ENCODE data around the gene TLL2. TPM values are rescaled to one million over a fixed set of nuclear protein-coding genes. Genes with fewer than 3 reads are reported as not detected.

The TLL2 gene
- total and polyA plus RNA-seq, 9 of the 15 experiments (the other 6 are each of a cell fraction or from before 2014, with no cell fraction given): 0.09 TPM; not detected in 8

DNA sequence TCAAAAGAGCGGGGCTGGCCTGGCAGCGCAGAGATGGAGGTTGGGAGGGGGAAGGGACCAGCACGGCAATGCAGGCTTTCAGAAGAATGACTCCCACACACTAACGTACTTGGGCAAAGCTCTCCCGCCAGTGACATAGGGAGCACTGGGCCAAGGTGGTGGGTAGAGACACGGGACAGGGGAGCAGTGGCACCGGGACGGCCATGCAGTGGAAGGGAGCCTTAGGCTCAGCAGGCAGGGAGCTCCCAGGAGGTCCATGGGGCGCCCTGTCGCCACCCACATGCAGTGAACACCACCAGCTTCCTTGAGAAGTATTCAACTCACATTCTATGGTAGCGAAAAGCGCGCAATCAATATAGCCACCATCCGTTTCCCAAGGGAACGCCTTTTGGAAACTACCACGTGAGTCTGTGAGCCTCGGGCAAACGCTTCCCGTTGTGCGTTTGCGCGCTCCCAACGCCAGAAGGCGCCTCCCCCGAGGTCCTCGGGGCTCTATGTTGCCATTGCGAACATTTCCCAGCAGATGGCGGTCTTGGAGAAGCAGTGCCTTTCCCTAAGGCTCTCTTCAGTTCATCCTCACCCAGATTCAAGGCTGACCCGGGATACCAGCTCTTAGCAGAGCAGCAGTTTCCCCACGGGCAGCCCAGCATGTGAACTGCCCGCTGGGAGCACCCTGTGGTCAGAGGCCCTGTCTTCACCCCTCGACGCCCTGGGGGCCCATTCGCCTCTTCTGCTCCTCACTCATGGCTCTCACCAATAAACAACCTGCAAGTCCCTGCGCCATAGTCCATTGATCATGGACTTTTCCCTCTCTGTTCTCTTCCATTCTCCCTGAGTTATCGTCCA, 138.5 kb downstream of the TLL2 start (continued):
- TF ChIP-seq, protein P1, sequence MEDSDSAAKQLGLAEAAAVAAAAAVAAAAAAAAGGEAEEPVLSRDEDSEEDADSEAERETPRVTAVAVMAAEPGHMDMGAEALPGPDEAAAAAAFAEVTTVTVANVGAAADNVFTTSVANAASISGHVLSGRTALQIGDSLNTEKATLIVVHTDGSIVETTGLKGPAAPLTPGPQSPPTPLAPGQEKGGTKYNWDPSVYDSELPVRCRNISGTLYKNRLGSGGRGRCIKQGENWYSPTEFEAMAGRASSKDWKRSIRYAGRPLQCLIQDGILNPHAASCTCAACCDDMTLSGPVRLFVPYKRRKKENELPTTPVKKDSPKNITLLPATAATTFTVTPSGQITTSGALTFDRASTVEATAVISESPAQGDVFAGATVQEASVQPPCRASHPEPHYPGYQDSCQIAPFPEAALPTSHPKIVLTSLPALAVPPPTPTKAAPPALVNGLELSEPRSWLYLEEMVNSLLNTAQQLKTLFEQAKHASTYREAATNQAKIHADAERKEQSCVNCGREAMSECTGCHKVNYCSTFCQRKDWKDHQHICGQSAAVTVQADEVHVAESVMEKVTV (CRISPR knock-in tag; IDR thresholded peaks at IDR 0.05): peak; percentile 21; the same call in 1 of the 2 replicates
- no peak for TF ChIP-seq BDP1 (IDR thresholded peaks at IDR 0.05; ENCODE audit: insufficient read depth, insufficient read length)
- 0 out of 2 replicates have a peak, but pooled peaks have one; percentile 33 for TF ChIP-seq XRCC5 (IDR thresholded peaks at IDR 0.05; ENCODE audit: low read depth, low read length)
- peak; percentile 48; the same call in 1 of the 2 replicates for TF ChIP-seq ATF7 (IDR thresholded peaks at IDR 0.05)
- TF ChIP-seq, protein P2, sequence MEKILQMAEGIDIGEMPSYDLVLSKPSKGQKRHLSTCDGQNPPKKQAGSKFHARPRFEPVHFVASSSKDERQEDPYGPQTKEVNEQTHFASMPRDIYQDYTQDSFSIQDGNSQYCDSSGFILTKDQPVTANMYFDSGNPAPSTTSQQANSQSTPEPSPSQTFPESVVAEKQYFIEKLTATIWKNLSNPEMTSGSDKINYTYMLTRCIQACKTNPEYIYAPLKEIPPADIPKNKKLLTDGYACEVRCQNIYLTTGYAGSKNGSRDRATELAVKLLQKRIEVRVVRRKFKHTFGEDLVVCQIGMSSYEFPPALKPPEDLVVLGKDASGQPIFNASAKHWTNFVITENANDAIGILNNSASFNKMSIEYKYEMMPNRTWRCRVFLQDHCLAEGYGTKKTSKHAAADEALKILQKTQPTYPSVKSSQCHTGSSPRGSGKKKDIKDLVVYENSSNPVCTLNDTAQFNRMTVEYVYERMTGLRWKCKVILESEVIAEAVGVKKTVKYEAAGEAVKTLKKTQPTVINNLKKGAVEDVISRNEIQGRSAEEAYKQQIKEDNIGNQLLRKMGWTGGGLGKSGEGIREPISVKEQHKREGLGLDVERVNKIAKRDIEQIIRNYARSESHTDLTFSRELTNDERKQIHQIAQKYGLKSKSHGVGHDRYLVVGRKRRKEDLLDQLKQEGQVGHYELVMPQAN (IDR thresholded peaks at IDR 0.05; ENCODE audit: borderline replicate concordance): no peak
- TF ChIP-seq FOXP1 (CRISPR knock-in tag; IDR thresholded peaks at IDR 0.05): 0 out of 2 replicates have a peak, but pooled peaks have one; percentile 33
- 0 out of 2 replicates have a peak, but pooled peaks have one; percentile 24 for TF ChIP-seq ZKSCAN1 (IDR thresholded peaks at IDR 0.05; ENCODE audit: low read depth, low read length)
- TF ChIP-seq, protein P3, sequence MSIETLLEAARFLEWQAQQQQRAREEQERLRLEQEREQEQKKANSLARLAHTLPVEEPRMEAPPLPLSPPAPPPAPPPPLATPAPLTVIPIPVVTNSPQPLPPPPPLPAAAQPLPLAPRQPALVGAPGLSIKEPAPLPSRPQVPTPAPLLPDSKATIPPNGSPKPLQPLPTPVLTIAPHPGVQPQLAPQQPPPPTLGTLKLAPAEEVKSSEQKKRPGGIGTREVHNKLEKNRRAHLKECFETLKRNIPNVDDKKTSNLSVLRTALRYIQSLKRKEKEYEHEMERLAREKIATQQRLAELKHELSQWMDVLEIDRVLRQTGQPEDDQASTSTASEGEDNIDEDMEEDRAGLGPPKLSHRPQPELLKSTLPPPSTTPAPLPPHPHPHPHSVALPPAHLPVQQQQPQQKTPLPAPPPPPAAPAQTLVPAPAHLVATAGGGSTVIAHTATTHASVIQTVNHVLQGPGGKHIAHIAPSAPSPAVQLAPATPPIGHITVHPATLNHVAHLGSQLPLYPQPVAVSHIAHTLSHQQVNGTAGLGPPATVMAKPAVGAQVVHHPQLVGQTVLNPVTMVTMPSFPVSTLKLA (conservative IDR thresholded peaks at IDR 0.05): 0 out of 4 replicates have a peak, but pooled peaks of 1 of the 2 experiments have one; percentile 42
- TF ChIP-seq, protein P4, sequence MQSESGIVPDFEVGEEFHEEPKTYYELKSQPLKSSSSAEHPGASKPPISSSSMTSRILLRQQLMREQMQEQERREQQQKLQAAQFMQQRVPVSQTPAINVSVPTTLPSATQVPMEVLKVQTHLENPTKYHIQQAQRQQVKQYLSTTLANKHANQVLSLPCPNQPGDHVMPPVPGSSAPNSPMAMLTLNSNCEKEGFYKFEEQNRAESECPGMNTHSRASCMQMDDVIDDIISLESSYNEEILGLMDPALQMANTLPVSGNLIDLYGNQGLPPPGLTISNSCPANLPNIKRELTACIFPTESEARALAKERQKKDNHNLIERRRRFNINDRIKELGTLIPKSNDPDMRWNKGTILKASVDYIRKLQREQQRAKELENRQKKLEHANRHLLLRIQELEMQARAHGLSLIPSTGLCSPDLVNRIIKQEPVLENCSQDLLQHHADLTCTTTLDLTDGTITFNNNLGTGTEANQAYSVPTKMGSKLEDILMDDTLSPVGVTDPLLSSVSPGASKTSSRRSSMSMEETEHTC (IDR thresholded peaks at IDR 0.05): peak; percentile 19; the same call in 1 of the 2 replicates
- TF ChIP-seq, protein P5, sequence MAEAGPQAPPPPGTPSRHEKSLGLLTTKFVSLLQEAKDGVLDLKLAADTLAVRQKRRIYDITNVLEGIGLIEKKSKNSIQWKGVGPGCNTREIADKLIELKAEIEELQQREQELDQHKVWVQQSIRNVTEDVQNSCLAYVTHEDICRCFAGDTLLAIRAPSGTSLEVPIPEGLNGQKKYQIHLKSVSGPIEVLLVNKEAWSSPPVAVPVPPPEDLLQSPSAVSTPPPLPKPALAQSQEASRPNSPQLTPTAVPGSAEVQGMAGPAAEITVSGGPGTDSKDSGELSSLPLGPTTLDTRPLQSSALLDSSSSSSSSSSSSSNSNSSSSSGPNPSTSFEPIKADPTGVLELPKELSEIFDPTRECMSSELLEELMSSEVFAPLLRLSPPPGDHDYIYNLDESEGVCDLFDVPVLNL (CRISPR knock-in tag; IDR thresholded peaks at IDR 0.05; ENCODE audit: low read depth): no peak
- TF ChIP-seq MYC (IDR thresholded peaks at IDR 0.05; ENCODE audit: low read depth, low read length): peak; percentile 48; the same call in 1 of the 2 replicates
- TF ChIP-seq MYC (CRISPR knock-in tag; IDR thresholded peaks at IDR 0.05; ENCODE audit: borderline replicate concordance, low read depth): no peak

Data from K562 (cell line).